ENCODE data around the gene NUP133.

- TF ChIP-seq CTCF (IDR thresholded peaks at IDR 0.05; ENCODE audit: low read depth, low read length): no peak
- TF ChIP-seq POLR2A (IDR thresholded peaks at IDR 0.05; ENCODE audit: extremely low read depth, insufficient read length): no peak
Observed at GRCh38 chr1:229397762-229398161, 110.4 kb downstream of the NUP133 start.

All from NB4 (cell line).